Measurements from ENCODE around the gene CAMTA1.

- TF ChIP-seq EZH2 (IDR thresholded peaks at IDR 0.05; ENCODE audit: borderline replicate concordance, low read depth, low read length, poor library complexity, severe bottlenecking): no peak
- no peak for TF ChIP-seq CTCF (conservative IDR thresholded peaks at IDR 0.05; ENCODE audit: low read depth, low read length)
Observed at GRCh38 chr1:6962478-6962995, 177.3 kb downstream of the CAMTA1 start.

All from A673 (cell line).